ENCODE results near the gene GNG14.
"Not testable (repeated sequence)": the region's sequence is repeated elsewhere in the genome, so short reads cannot be mapped to it uniquely, and the experiment has no call there.

GNG14 gene

DNA sequence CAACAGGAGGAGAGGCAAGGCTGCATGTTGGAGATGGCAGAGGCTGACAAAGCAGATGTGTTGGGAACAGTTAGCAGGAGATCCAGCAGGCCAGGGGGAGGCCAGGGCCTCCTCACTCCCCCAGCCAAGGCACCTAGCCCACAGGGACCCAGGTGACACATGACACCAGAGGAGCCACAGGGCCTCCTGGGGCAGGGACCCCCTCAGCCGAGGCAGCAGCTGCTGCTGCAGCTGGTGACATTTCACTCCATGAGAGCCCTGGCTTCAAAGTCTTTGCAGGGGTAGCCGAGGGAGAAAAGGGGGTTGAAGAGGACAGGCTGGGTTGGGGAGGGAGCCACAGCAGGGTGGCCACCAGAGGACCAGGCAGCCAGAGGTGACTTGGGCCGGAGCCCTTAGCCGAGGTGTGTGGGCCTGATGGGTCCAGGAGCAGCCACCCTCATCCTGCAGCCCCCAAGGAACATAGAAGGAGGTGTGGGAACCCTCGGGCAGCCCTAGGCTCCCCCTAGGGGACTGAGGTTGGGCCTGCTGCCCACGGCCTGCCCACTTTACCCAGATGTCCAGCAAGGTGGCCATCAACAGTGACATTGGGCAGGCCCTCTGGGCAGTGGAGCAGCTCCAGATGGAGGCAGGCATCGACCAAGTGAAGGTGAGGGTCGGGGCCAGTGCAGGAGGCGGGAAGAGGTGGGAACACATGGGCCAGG lies at the start of gene GNG14:
Gene GNG14, plus strand, starts transcription at position 503 of the 701 bp plus-strand sequence. Its CDS starts 51 bp downstream, at position 554.
- no peak for DNase-seq

- DNase-seq: no peak
Measured at GRCh38 chr19:12638611-12639182, 49.1 kb upstream of the GNG14 start.

GRCh38 chr19:12639901-12640613 lies 47.7 kb upstream of the GNG14 start:
- DNase-seq: peak; percentile 91 to 94

GRCh38 chr19:12641456-12641855 lies 46.3 kb upstream of the GNG14 start:
- no peak for DNase-seq

DNA sequence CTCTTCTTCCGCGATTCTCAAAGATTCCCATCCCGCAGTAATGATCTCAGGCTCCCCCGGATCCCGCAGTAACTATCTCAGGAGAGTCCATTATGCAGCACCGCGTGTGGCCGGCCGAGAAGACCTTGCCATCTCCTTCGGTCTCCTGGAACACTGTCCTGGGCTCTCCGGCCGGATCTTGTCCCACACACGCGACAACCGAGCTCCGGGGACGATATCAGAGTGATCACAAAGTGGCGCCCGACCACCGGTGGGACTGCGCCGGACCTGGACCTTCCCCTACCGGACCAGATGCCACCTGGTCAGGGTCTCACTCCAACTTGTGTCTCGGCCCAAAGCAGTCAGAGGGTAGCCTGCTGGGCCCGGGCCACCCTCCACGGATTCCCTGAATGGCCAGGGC lies 45.3 kb upstream of the GNG14 start:
- DNase-seq: no peak

DNA sequence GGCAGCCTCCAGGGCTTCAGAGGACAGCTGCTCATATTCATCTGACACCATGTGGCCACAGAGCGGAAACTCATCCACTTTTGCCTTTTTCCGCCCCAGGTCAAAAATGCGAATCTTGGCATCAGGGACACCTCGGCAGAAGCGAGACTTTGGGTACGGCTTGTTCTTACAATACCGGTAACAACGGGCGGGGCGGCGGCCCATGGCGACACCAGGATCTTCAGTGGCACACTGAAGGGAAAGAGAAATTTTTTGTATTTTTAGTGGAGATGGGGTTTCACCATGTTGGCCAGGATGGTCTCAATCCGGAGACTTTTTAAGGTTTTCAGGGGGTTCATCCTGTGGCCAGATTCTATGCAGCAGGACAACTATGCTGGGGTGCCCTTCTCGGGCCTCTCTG lies 44.1 kb upstream of the GNG14 start:
- not testable (repeated sequence) for DNase-seq

- DNase-seq: no peak
Measured at GRCh38 chr19:12646551-12646950, 41.2 kb upstream of the GNG14 start.

GRCh38 chr19:12647047-12647446 lies 40.8 kb upstream of the GNG14 start:
- no peak for DNase-seq

- DNase-seq: peak; percentile 46 to 48
Measured at GRCh38 chr19:12647490-12648071, 40.2 kb upstream of the GNG14 start.

DNA sequence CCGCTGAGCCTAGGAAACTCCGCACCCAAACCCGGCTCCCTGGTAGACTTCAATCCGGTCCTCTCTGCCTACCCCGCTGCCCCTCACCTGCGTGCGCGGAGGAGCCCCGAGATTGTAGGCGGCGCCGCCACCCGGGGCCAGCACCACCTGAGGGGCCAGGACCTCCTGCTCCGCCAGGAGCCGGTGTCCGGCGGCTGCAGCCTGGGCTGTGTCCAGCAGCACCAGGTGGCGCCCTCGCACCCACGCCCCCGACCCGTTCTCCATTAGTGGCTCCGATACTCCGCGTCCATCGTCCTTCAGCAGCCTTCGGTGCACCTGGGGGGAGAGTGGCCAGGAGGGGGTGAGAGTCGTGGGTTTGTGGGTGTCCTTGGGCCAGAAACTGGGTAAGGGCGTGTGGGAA lies 39.7 kb upstream of the GNG14 start:
- DNase-seq: no peak

DNA sequence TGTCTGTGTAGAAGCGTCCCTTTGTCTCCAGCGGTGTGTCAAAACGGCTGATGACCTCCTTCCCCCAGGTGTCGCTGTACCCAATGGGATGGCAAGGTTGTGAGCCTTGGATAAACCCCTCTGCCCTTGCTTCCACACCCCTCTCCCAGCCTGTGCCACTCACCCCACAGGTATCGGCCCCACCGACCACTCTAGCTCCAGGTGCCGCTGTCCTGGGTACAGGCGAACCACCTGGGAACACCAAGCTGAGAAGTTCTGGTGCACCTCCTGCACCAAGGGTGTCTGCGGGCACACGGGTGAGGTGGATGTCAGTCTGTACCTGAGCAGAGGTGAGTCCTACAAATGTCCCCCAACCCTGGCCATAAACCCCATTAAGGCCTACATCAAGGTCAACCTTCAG lies 37.9 kb upstream of the GNG14 start:
- DNase-seq: no peak

GRCh38 chr19:12652219-12652618 lies 35.6 kb upstream of the GNG14 start:
- DNase-seq: no peak

GRCh38 chr19:12655546-12655945 lies 32.3 kb upstream of the GNG14 start:
- no peak for DNase-seq

DNA sequence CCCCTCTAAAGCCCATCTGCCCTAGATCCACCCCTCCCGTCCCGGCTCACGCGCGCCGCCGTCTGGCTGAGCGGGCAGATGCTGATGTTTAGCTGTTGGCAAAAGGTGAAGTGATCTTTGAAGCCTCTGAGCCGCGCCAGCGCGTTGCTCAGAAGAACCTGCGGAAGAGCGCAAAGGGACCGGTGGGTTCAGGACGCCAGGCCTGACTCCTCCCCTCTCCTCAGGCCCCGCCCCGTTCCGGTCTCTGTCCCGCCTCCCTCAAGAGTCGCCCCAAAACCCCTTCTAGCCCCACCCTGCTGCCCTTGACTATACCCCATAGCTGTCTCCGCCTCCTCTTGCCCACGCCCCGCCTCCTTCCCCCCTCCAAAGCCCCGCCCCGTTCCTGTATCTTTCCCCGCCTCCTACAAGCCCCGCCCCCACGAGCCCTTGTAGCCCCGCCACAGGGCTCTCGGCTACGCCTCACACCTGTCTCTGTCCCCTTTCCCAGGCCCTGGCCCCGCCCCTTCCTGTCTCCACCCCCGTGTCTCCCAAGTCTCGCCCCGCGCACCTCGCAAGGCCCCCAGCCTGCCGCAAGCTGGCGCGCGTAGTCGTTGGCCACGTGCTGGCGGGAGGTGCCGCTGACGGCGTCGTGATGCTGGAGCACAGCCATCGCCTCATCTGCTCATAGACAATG lies 30.8 kb upstream of the GNG14 start:
- peak; percentile 42 to 46 for DNase-seq

DNA sequence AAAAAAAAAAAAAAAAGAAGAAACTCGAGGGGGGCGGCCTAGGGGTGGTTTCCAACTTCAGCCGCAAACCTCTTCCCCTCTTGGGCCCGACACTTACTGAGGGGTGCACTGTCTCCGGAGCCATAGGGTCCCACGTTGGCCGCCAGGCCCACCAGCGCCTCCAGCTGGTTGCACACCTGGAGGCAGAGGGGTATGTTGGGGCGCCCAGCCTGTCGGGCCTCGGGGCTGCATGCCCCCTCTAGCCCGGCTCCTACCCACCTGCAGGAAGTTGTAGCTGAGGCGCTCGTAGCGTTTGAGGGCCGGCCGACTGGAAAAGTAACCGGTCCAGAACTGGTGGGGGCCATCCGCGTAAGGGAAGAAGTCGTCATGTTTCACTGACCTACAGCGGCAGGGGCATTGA lies 29.8 kb upstream of the GNG14 start:
- no peak for DNase-seq

- DNase-seq: no peak
Measured at GRCh38 chr19:12660980-12661379, 26.8 kb upstream of the GNG14 start.

GRCh38 chr19:12664406-12665280 lies 23.2 kb upstream of the GNG14 start:
- peak in 1 of 2 experiments; percentile 24 for DNase-seq

DNA sequence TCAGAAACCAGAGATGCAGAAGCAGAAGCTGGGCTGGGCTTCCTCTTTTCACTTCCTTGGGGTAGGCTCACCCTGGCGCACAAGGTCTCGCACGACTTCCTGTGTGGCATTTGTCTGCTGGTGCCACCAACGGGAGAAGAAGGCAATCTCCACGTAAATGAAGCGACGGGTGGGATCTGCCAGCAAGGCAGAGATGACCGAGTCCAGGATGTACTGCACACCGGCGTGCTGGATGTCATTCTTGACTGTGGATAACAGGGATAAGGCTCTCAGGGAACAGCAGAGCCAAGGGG lies 22.6 kb upstream of the GNG14 start:
- peak; percentile 57 to 65 for DNase-seq

DNA sequence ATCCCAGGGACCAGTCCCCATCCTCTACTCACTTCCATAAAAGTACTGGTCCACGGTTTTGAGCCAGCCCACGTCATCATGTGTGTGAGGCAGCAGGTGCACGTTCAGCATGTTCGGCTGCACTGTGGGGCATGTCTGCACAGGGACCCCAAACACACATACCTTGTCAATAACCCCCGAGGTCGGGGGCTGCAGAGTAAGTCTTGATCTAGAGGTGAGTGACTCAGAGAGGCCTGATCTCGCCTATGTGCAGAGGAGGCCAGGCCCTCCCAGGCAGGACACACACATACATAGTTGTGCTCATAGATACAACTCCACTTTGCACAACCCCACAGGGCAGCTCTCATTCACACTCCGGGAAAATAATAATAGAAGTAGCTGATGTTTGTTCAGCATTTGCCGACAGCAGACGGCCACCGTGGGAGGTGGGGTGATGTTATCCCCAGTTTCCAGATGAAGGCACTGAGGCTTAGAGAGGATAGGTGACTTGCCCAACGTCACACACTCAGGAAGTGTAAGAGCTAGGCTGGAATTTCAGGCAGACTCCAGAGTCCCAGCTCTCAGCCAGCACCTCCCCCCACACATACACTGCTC lies 22.0 kb upstream of the GNG14 start:
- peak; percentile 30 to 40 for DNase-seq

- DNase-seq: peak; percentile 84 to 86
Measured at GRCh38 chr19:12666265-12667048, 21.3 kb upstream of the GNG14 start, which contains the start of the genes MAN2B1 and WDR83. MAN2B1 (minus strand) TSS chr19:12666742; CDS start chr19:12666701, 41 bp downstream. WDR83 (plus strand) TSS chr19:12666807; CDS start chr19:12669791, 2,984 bp downstream.
